GM12891 (cell line): ENCODE results near the gene ITPKC.
A peak's percentile ranks its signal among the peaks of the same experiment; 100 is the strongest.
"Not testable (repeated sequence)": the region's sequence is repeated elsewhere in the genome, so short reads cannot be mapped to it uniquely, and the experiment has no call there.

Experiments used
- DNase-seq: peaks from one replicate; pipeline ENCODE4 v3.0.0; 2011; ENCODE audit warnings: low spot score; ENCODE audit not compliant: insufficient read length
- FAIRE-seq: peaks from 2 replicates; lab custom pipeline; 2011; peaks lifted over from hg19 to GRCh38; lab: Jason Lieb, UNC
- PAX5 ChIP-seq: IDR thresholded peaks from 2 replicates; pipeline ENCODE4 v1.6.1; 2011; ENCODE audit warnings: low read length, moderate library complexity, mild to moderate bottlenecking; ENCODE audit not compliant: insufficient read depth, severe bottlenecking
- POLR2A ChIP-seq: IDR thresholded peaks from 2 replicates; pipeline ENCODE4 v1.6.1; 2011; ENCODE audit warnings: low read depth, low read length, control low read depth
- POLR2AphosphoS5 ChIP-seq: IDR thresholded peaks from 2 replicates; pipeline ENCODE4 v1.6.1; 2011; ENCODE audit warnings: low read depth, low read length, control low read depth
- POU2F2 ChIP-seq: IDR thresholded peaks from 2 replicates; pipeline ENCODE4 v1.6.1; 2011; ENCODE audit warnings: low read depth, mild to moderate bottlenecking, control low read depth, low read length, moderate library complexity
- SPI1 ChIP-seq: IDR thresholded peaks from 2 replicates; pipeline ENCODE4 v1.6.1; 2011; ENCODE audit warnings: low read depth, low read length, control low read depth
- TAF1 ChIP-seq: IDR thresholded peaks from 2 replicates; pipeline ENCODE4 v1.6.1; 2011; ENCODE audit warnings: low read depth, low read length, control low read depth

ITPKC gene

GRCh38 chr19:40776364-40776763 lies 59.5 kb downstream of the ITPKC start:
- DNase-seq (no peak), FAIRE-seq (no peak)
- TF ChIP-seq POLR2A (no peak), PAX5 (no peak), POU2F2 (no peak), TAF1 (no peak), SPI1 (no peak), POLR2AphosphoS5 (no peak)

- DNase-seq (peak; percentile 59), FAIRE-seq (no peak)
- TF ChIP-seq PAX5 = peak; percentile 55
- TF ChIP-seq POU2F2 = peak; percentile 99
- no peak for TF ChIP-seq POLR2AphosphoS5
- TF ChIP-seq SPI1 = peak; percentile 62
- TF ChIP-seq POLR2A = no peak
- no peak; the same call in 1 of the 2 replicates for TF ChIP-seq TAF1
These were observed 60.2 kb downstream of the ITPKC start for GRCh38 chr19:40776932-40777644.

- peak; percentile 88; the same call in 1 of the 2 replicates for TF ChIP-seq POLR2A
- TF ChIP-seq PAX5 = no peak
- TF ChIP-seq TAF1 = peak; percentile 42; the same call in 1 of the 2 replicates
- no peak; the same call in 1 of the 2 replicates for TF ChIP-seq POU2F2
- TF ChIP-seq POLR2AphosphoS5 = peak; percentile 87; the same call in 1 of the 2 replicates
- no peak for TF ChIP-seq SPI1
- no peak for DNase-seq
- no peak for FAIRE-seq
These were observed 60.7 kb downstream of the ITPKC start for GRCh38 chr19:40777645-40777936.

GRCh38 chr19:40777937-40778705 lies 61.2 kb downstream of the ITPKC start, which contains the start of gene RAB4B:
RAB4B (plus strand) TSS chr19:40778247; CDS start chr19:40778376, 129 bp downstream.
- peak; percentile 88 for DNase-seq
- TF ChIP-seq POLR2AphosphoS5 = no peak
- TF ChIP-seq POU2F2 = peak; percentile 65; the same call in 1 of the 2 replicates
- peak; percentile 18; the same call in 1 of the 2 replicates for TF ChIP-seq POLR2A
- TF ChIP-seq SPI1 = peak; percentile 45
- FAIRE-seq = peak; percentile 95

GRCh38 chr19:40778706-40779284 lies 61.9 kb downstream of the ITPKC start:
- no peak for DNase-seq
- peak; percentile 16 for FAIRE-seq
- no peak for TF ChIP-seq POLR2AphosphoS5

GRCh38 chr19:40780582-40780981 lies 63.7 kb downstream of the ITPKC start:
- DNase-seq (no peak), FAIRE-seq (no peak)
- no peak for TF ChIP-seq TAF1
- no peak for TF ChIP-seq POLR2A
- TF ChIP-seq POLR2AphosphoS5 = no peak
- TF ChIP-seq PAX5 = no peak
- TF ChIP-seq POU2F2 = no peak
- no peak for TF ChIP-seq SPI1

GRCh38 chr19:40781140-40781539 lies 64.2 kb downstream of the ITPKC start:
- FAIRE-seq (no peak), DNase-seq (no peak)
- TF ChIP-seq SPI1 (peak; percentile 31; the same call in 1 of the 2 replicates), PAX5 (no peak), POU2F2 (no peak)

GRCh38 chr19:40783711-40784110 lies 66.8 kb downstream of the ITPKC start:
- FAIRE-seq (no peak), DNase-seq (no peak)
- TF ChIP-seq TAF1 = no peak
- no peak for TF ChIP-seq PAX5
- TF ChIP-seq POLR2A = no peak
- no peak for TF ChIP-seq POLR2AphosphoS5

- not testable (repeated sequence) for DNase-seq, FAIRE-seq
These were observed 67.2 kb downstream of the ITPKC start for GRCh38 chr19:40784146-40784545.

- FAIRE-seq = no peak
- TF ChIP-seq SPI1 (no peak), PAX5 (no peak), TAF1 (no peak), POLR2A (no peak), POLR2AphosphoS5 (no peak), POU2F2 (no peak)
- DNase-seq = no peak
These were observed 68.6 kb downstream of the ITPKC start for GRCh38 chr19:40785526-40785925.
